NB4 (cell line): Measurements from ENCODE around the gene DCUN1D1.
A peak's percentile ranks its signal among the peaks of the same experiment; 100 is the strongest.
"Not testable (repeated sequence)": the region's sequence is repeated elsewhere in the genome, so short reads cannot be mapped to it uniquely, and the experiment has no call there.

Source experiments
- DNase-seq: peaks from one replicate; pipeline ENCODE4 v3.0.0; 2010; ENCODE audit warnings: low read depth
- H3K4me3 ChIP-seq: one replicate; pipeline ENCODE4 v1.5.1; 2011; ENCODE audit warnings: mild to moderate bottlenecking, low read depth, low read length, moderate library complexity
- CTCF ChIP-seq: IDR thresholded peaks from one replicate; pipeline ENCODE4 v1.5.1; 2012; ENCODE audit warnings: low read depth, low read length
- MAX ChIP-seq: IDR thresholded peaks from 2 replicates; pipeline ENCODE4 v1.6.1; 2011; ENCODE audit warnings: low read depth, low read length
- MYC ChIP-seq: IDR thresholded peaks from 2 replicates; pipeline ENCODE4 v1.6.1; 2011; ENCODE audit warnings: low read depth, low read length
- POLR2A ChIP-seq: IDR thresholded peaks from 2 replicates; pipeline ENCODE4 v1.6.1; 2011; ENCODE audit warnings: mild to moderate bottlenecking; ENCODE audit not compliant: insufficient read length; ENCODE audit errors: extremely low read depth

DCUN1D1 gene

GRCh38 chr3:182999767-183000166, 19.4 kb upstream of the DCUN1D1 start:
- no peak for DNase-seq
- TF ChIP-seq MAX (no peak), MYC (no peak), CTCF (no peak), POLR2A (no peak)
- H3K4me3 ChIP-seq, result no peak overlapping the region

- H3K4me3 ChIP-seq, DNase-seq: not testable (repeated sequence)
Measured at GRCh38 chr3:182993486-182994201, 13.3 kb upstream of the DCUN1D1 start.

- no peak for DNase-seq
- TF ChIP-seq MAX (no peak), CTCF (no peak)
- no peak overlapping the region for H3K4me3 ChIP-seq
Measured at GRCh38 chr3:182989566-182989965, 9.2 kb upstream of the DCUN1D1 start.

- H3K4me3 ChIP-seq, result no peak overlapping the region
- TF ChIP-seq MYC (no peak), CTCF (no peak), MAX (no peak), POLR2A (no peak)
- DNase-seq, result no peak
Measured at GRCh38 chr3:182986021-182986420, 5.7 kb upstream of the DCUN1D1 start.

GRCh38 chr3:182983876-182984275, 3.5 kb upstream of the DCUN1D1 start:
- no peak for TF ChIP-seq CTCF
- TF ChIP-seq POLR2A, result no peak
- TF ChIP-seq MAX, result no peak
- no peak for TF ChIP-seq MYC
- peak; percentile 21 for DNase-seq
- H3K4me3 ChIP-seq, result no peak overlapping the region

GRCh38 chr3:182981038-182981380, 671 bp upstream of the DCUN1D1 start:
- H3K4me3 ChIP-seq, result peak overlapping the region; percentile 54
- DNase-seq, result no peak
- no peak for TF ChIP-seq MYC
- no peak for TF ChIP-seq CTCF
- no peak for TF ChIP-seq MAX
- no peak for TF ChIP-seq POLR2A
